H9 (cell line): ENCODE measurements around the gene SAMMSON. TPM values are rescaled to one million over a fixed set of nuclear protein-coding genes. Genes with fewer than 3 reads are reported as not detected.

Experiments used
- DNase-seq: peaks from one replicate; pipeline ENCODE4 v3.0.0-alpha.2; 2017
- H2AFZ ChIP-seq: one replicate; pipeline ENCODE4 v1.6.1; 2013; ENCODE audit warnings: mild to moderate bottlenecking, low read length, control low read depth, moderate library complexity
- H2AK5ac ChIP-seq: 2 replicates; pipeline ENCODE4 v1.6.1; 2013; ENCODE audit warnings: low read length, control low read depth, mixed read lengths; ENCODE audit not compliant: insufficient read length
- H2BK120ac ChIP-seq: one replicate; pipeline ENCODE4 v1.6.1; 2013; ENCODE audit warnings: low read depth, mild to moderate bottlenecking, low read length, control low read depth, inconsistent platforms; ENCODE audit not compliant: poor library complexity, severe bottlenecking
- H2BK12ac ChIP-seq: 2 replicates; pipeline ENCODE4 v1.6.1; 2013; ENCODE audit warnings: low read length, control low read depth, mixed read lengths, low read depth; ENCODE audit not compliant: insufficient read length
- H2BK15ac ChIP-seq: 2 replicates; pipeline ENCODE4 v1.6.1; 2013; ENCODE audit warnings: low read depth, low read length, control low read depth
- H2BK20ac ChIP-seq: one replicate; pipeline ENCODE4 v1.6.1; 2013; ENCODE audit warnings: low read depth, mild to moderate bottlenecking, low read length, control low read depth, inconsistent platforms; ENCODE audit not compliant: poor library complexity, severe bottlenecking
- H2BK5ac ChIP-seq: 2 replicates; pipeline ENCODE4 v1.6.1; 2013; ENCODE audit warnings: low read length, control low read depth, mixed read lengths; ENCODE audit not compliant: insufficient read length
- H3K14ac ChIP-seq: 2 replicates; pipeline ENCODE4 v1.6.1; 2013; ENCODE audit warnings: low read length, control low read depth; ENCODE audit not compliant: insufficient read depth
- H3K18ac ChIP-seq: 2 replicates; pipeline ENCODE4 v1.6.1; 2013; ENCODE audit warnings: low read depth, mild to moderate bottlenecking, mixed read lengths, low read length, control low read depth; ENCODE audit not compliant: insufficient read length
- H3K23ac ChIP-seq: 2 replicates; pipeline ENCODE4 v1.6.1; 2013; ENCODE audit warnings: low read length, control low read depth, mixed read lengths, low read depth; ENCODE audit not compliant: insufficient read length
- H3K23me2 ChIP-seq: 2 replicates; pipeline ENCODE4 v1.6.1; 2013; ENCODE audit warnings: low read depth, mild to moderate bottlenecking, mixed read lengths, low read length, control low read depth; ENCODE audit not compliant: insufficient read length, poor library complexity, severe bottlenecking
- H3K27ac ChIP-seq: 2 replicates; pipeline ENCODE4 v1.5.1; 2013; ENCODE audit warnings: low read length, control low read depth, mixed read lengths, low read depth; ENCODE audit not compliant: insufficient read length
- H3K27me3 ChIP-seq: 2 replicates; pipeline ENCODE4 v1.6.1; 2013; ENCODE audit warnings: low read length, control low read depth, inconsistent platforms; ENCODE audit not compliant: insufficient read depth
- H3K4ac ChIP-seq: 2 replicates; pipeline ENCODE4 v1.6.1; 2013; ENCODE audit warnings: low read depth, mild to moderate bottlenecking, control low read depth, inconsistent platforms, low read length, moderate library complexity
- H3K4me1 ChIP-seq: 2 replicates; pipeline ENCODE4 v1.6.1; 2013; ENCODE audit warnings: low read length, control low read depth, inconsistent platforms; ENCODE audit not compliant: insufficient read depth
- H3K4me2 ChIP-seq: 2 replicates; pipeline ENCODE4 v1.6.1; 2013; ENCODE audit warnings: low read length, control low read depth, mixed read lengths; ENCODE audit not compliant: insufficient read length, insufficient read depth
- H3K56ac ChIP-seq: 2 replicates; pipeline ENCODE4 v1.6.1; 2013; ENCODE audit warnings: low read depth, mild to moderate bottlenecking, mixed read lengths, low read length, control low read depth; ENCODE audit not compliant: insufficient read length
- H3K79me1 ChIP-seq: 2 replicates; pipeline ENCODE4 v1.6.1; 2013; ENCODE audit warnings: low read depth, mild to moderate bottlenecking, moderate library complexity, low read length, control low read depth, inconsistent platforms; ENCODE audit not compliant: insufficient read depth, poor library complexity, severe bottlenecking
- H3K79me2 ChIP-seq: 2 replicates; pipeline ENCODE4 v1.6.1; 2013; ENCODE audit warnings: low read length, control low read depth, inconsistent platforms; ENCODE audit not compliant: insufficient read depth
- H3K9ac ChIP-seq: 2 replicates; pipeline ENCODE4 v1.6.1; 2013; ENCODE audit warnings: low read length, control low read depth, mixed read lengths; ENCODE audit not compliant: insufficient read length; ENCODE audit errors: extremely low read depth
- H3K9me3 ChIP-seq: one replicate; pipeline ENCODE4 v1.6.1; 2013; ENCODE audit warnings: low read depth, low read length, inconsistent platforms; ENCODE audit not compliant: control insufficient read depth
- H3T11ph ChIP-seq: one replicate; pipeline ENCODE4 v1.6.1; 2013; ENCODE audit warnings: mild to moderate bottlenecking, low read length, control low read depth, inconsistent platforms
- H4K20me1 ChIP-seq: one replicate; pipeline ENCODE4 v1.6.1; 2013; ENCODE audit not compliant: control insufficient read depth, insufficient read length, insufficient read depth
- H4K5ac ChIP-seq: 2 replicates; pipeline ENCODE4 v1.6.1; 2013; ENCODE audit warnings: low read depth, mild to moderate bottlenecking, mixed read lengths, low read length, control low read depth; ENCODE audit not compliant: insufficient read length
- H4K8ac ChIP-seq: replicated peaks from 2 replicates; pipeline ENCODE4 v1.6.1; 2013; ENCODE audit warnings: low read length, control low read depth, mixed read lengths, low read depth; ENCODE audit not compliant: insufficient read length
- H4K91ac ChIP-seq: 2 replicates; pipeline ENCODE4 v1.6.1; 2013; ENCODE audit warnings: low read depth, mild to moderate bottlenecking, moderate library complexity, mixed read lengths, low read length, control low read depth; ENCODE audit not compliant: insufficient read length
- H3K27ac Mint-ChIP-seq, 3 experiments: 2 replicates in 2 of 3; 3 replicates in 1 of 3; pipeline ENCODE4 v1.8.0; 2020 to 2021; ENCODE audit warnings: mixed read lengths in 3 of 3, mild to moderate bottlenecking in 1 of 3, moderate library complexity in 1 of 3
- H3K27me3 Mint-ChIP-seq: 2 replicates; pipeline ENCODE4 v1.8.0; 2021; ENCODE audit warnings: low read depth, mild to moderate bottlenecking, moderate library complexity, mixed read lengths
- H3K36me3 Mint-ChIP-seq, 3 experiments: 2 replicates in 2 of 3; 3 replicates in 1 of 3; pipeline ENCODE4 v1.8.0; 2020 to 2021; ENCODE audit warnings: low read depth in 3 of 3, mixed read lengths in 3 of 3; ENCODE audit not compliant: insufficient read depth in 1 of 3
- H3K4me1 Mint-ChIP-seq, 2 experiments: 2 replicates each; pipeline ENCODE4 v1.8.0; 2020; ENCODE audit warnings: mixed read lengths in 2 of 2
- H3K4me3 Mint-ChIP-seq, 2 experiments: 2 replicates in 1 of 2; 3 replicates in 1 of 2; pipeline ENCODE4 v1.8.0; 2020 to 2021; ENCODE audit warnings: mild to moderate bottlenecking in 2 of 2, mixed read lengths in 2 of 2, moderate library complexity in 1 of 2
- H3K9me3 Mint-ChIP-seq, 2 experiments: 2 replicates in 1 of 2; 3 replicates in 1 of 2; pipeline ENCODE4 v1.8.0; 2020; ENCODE audit warnings: mild to moderate bottlenecking in 2 of 2, mixed read lengths in 2 of 2, moderate library complexity in 1 of 2
- total RNA-seq: library from RNA; stranded (reverse); gene quantifications from 2 replicates; pipeline ENCODE4 v1.2.1, GENCODE V29; 2021
- TF ChIP-seq, protein P1 (sequence below): fragments of 200-600 bp; sonication (generic); conservative IDR thresholded peaks from 3 replicates; pipeline ENCODE4 v1.8.0; 2021; ENCODE audit warnings: antibody characterized with exemption, mild to moderate bottlenecking

SAMMSON gene
- total RNA-seq, 1 experiment from 2014 or later = not detected

DNA sequence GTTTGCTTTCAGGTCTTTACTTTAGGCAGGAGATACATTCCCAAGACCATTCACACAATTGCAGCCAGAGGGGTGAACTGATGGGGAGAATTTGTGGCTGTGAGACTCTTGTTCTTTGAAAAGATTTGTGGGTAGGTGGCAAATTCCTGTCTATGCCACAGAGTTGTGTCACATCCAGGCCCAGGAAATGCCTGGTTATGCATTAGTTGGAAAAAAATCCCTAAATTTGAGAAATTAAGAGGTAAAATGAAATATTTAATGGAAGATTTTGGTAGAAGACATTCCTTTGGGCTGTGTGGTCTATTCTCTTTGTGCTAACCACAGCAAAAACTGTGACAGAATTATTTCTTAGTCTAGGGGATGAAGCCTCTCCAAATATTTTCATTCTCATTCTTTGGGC lies 28.8 kb downstream of the SAMMSON start:
- TF ChIP-seq, protein P1, sequence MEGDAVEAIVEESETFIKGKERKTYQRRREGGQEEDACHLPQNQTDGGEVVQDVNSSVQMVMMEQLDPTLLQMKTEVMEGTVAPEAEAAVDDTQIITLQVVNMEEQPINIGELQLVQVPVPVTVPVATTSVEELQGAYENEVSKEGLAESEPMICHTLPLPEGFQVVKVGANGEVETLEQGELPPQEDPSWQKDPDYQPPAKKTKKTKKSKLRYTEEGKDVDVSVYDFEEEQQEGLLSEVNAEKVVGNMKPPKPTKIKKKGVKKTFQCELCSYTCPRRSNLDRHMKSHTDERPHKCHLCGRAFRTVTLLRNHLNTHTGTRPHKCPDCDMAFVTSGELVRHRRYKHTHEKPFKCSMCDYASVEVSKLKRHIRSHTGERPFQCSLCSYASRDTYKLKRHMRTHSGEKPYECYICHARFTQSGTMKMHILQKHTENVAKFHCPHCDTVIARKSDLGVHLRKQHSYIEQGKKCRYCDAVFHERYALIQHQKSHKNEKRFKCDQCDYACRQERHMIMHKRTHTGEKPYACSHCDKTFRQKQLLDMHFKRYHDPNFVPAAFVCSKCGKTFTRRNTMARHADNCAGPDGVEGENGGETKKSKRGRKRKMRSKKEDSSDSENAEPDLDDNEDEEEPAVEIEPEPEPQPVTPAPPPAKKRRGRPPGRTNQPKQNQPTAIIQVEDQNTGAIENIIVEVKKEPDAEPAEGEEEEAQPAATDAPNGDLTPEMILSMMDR = no peak
- Histone ChIP-seq H3K79me2 (no peaks in the 10 kb centered on the region), H3K23ac (no peak overlapping the region), H2BK12ac (no peak overlapping the region), H3K9me3 (no peaks in the 10 kb centered on the region), H3K18ac (no peak overlapping the region), H2BK5ac (no peak overlapping the region), H2AFZ (no peak overlapping the region), H3K27ac (no peak overlapping the region), H3K23me2 (no peaks in the 10 kb centered on the region), H4K5ac (no peak overlapping the region), H3K9ac (no peak overlapping the region), H3K4ac (no peak overlapping the region), H3K56ac (no peak overlapping the region), H3K27me3 (no peaks in the 10 kb centered on the region), H2AK5ac (no peak overlapping the region), H2BK120ac (no peak overlapping the region), H3T11ph (no peak overlapping the region), H3K79me1 (no peaks in the 10 kb centered on the region), H2BK15ac (no peak overlapping the region), H2BK20ac (no peak overlapping the region), H4K8ac (no peak overlapping the region), H3K4me2 (no peak overlapping the region), H4K20me1 (no peaks in the 10 kb centered on the region), H3K4me1 (no peaks in the 10 kb centered on the region), H4K91ac (no peak overlapping the region), H3K14ac (no peak overlapping the region)
- H3K27ac Mint-ChIP-seq = no peak overlapping the region
- no peaks in the 10 kb centered on the region for H3K4me1 Mint-ChIP-seq
- DNase-seq = no peak
- no peaks in the 10 kb centered on the region for H3K36me3 Mint-ChIP-seq
- no peaks in the 10 kb centered on the region; a peak in 1 of 5 replicates for H3K9me3 Mint-ChIP-seq
- H3K27me3 Mint-ChIP-seq = no peaks in the 10 kb centered on the region
- H3K4me3 Mint-ChIP-seq = no peak overlapping the region
